Measurements from ENCODE around the gene MEGF8. TPM values are rescaled to one million over a fixed set of nuclear protein-coding genes. Genes with fewer than 3 reads are reported as not detected.

The MEGF8 gene
- total and polyA plus RNA-seq, 10 of the 15 experiments (the other 5 are each of a cell fraction or from before 2014, with no cell fraction given), result 0.43 to 12.8 (median 2.7) TPM

DNA sequence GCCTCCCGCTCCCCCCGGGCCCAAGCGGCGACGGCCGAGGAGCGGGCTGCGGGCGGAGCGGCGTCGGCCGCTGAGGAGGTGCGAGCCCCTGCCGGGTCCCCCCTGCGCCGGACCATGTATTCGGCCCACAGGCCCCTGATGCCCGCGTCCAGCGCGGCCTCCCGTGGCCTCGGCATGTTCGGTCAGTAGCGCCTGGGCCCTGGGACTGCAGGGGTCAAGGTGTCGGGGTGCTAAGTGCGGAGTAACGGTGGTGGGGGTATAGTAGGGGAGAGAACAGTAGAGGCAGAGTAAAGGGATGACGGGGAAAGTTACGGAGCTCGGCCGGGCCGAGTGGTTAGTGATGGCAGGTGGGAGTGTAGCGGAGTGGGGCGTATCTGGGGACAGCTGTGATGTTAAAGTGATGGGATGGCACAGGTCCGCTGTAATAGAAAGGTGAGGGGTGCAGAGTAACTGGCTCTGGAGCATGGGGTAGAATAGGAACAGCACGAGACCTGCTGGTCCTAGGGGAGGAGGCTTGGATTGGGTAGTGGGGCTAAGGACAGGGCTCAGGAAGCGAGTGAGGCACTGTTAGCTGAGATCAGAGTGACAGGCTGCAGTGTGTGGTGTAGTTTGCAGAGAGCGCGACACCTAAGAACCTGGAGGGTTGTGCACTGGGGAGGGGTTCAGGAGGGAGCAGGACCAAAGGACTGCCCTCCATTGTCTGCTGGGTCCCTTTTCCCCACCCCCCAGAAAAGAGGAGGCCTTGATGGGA is 40.7 kb upstream of the MEGF8 start (continued):
- TF ChIP-seq BHLHE40 (IDR thresholded peaks at IDR 0.05; ENCODE audit: borderline replicate concordance in 1 of 2, low read depth in 2 of 2, low read length in 1 of 2), result peak in 1 of 2 experiments; percentile 35; a peak in 1 of 4 replicates
- TF ChIP-seq ZSCAN29 (IDR thresholded peaks at IDR 0.05), result no peak
- no peak for TF ChIP-seq DPF2 (IDR thresholded peaks at IDR 0.05)
- peak; percentile 29; the same call in 1 of the 2 replicates for TF ChIP-seq NR2F1 (conservative IDR thresholded peaks at IDR 0.05)
- TF ChIP-seq BACH1 (IDR thresholded peaks at IDR 0.05; ENCODE audit: borderline replicate concordance), result 0 out of 2 replicates have a peak, but pooled peaks have one; percentile 20
- TF ChIP-seq SREBF2 (IDR thresholded peaks at IDR 0.05; ENCODE audit: low read length), result no peak

DNA sequence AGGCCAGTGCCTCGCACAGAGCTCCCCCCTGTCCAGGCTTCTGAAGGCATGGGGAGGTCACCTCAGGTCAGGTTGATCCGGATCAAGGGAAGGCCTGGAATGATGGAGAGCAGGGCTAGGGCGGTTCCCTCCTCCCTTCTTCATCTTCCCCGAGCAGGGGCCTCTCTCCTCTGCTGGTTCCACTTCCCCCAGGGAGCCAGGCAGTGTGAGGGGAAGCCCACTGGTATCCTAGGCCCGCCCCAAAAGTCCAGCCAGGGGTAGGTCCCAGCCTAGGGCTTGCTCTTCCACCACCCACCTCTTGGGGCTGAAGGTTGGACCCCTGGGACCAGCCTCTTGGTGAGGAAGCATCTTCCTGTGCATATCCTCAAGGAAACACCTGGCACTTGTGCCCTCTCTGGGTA is 39.9 kb upstream of the MEGF8 start:
- DNase-seq (ENCODE audit: low read depth, low spot score) (no peak), ATAC-seq (peak; percentile 25), FAIRE-seq (no peak)
- Histone ChIP-seq H3K4me2 (ENCODE audit: control insufficient read depth, insufficient read depth) (peak overlapping the region; percentile 96), H3K9me3 (replicated peaks; ENCODE audit: control insufficient read depth, insufficient read depth, low read length) (no peaks in the 10 kb centered on the region), H3K4me1 (ENCODE audit: control insufficient read depth, insufficient read depth, low read length) (peaks cover 38% of the 10 kb centered on the region), H3K9ac (ENCODE audit: control insufficient read depth, insufficient read depth, low read length) (peak overlapping the region; percentile 66), H3K79me2 (ENCODE audit: control insufficient read depth, insufficient read depth, low read length) (peaks cover 26% of the 10 kb centered on the region), H3K27me3 (replicated peaks in 1 of 2; ENCODE audit: control insufficient read depth in 2 of 2, insufficient read depth in 2 of 2, low read length in 1 of 2) (no peaks in the 10 kb centered on the region), H3K36me3 (ENCODE audit: control insufficient read depth in 2 of 2, insufficient read depth in 2 of 2, low read length in 1 of 2) (peaks cover 12 to 20% of the 10 kb centered on the region in 2 experiments), H2AFZ (ENCODE audit: control insufficient read depth, low read depth, low read length) (no peak overlapping the region), H4K20me1 (ENCODE audit: control insufficient read depth, insufficient read depth) (no peaks in the 10 kb centered on the region; the same call in 1 of the 2 replicates), H3K4me3 (peak overlapping the region; percentile 96), H3K27ac (ENCODE audit: control insufficient read depth, insufficient read depth) (peak overlapping the region; percentile 71)
- intact Hi-C loops (cut with micrococcal nuclease; ENCODE audit: unreplicated experiment) (no loop called here), in situ Hi-C loops (cut with MboI) (no loop called here)
- CTCF ChIA-PET, result interaction anchor here (0.8 to 1.6 kb wide), 3 partner anchors 11 to 153 kb away, joined by 3 to 7 read pairs (median 4); partner anchors contain the start of gene POU2F2
- no TSS peak for BruUV-seq (replicated peaks)
- RAD21 ChIA-PET (ENCODE audit: unreplicated experiment), result no interaction called here
- WGBS (ENCODE audit: insufficient coverage, insufficient replicate concordance, low lambda C conversion rate, missing lambda C conversion rate), result 0% methylated on average over 5 of the region's 5 CpGs
- SMC1A ChIA-PET (ENCODE audit: uncharacterized antibody, unreplicated experiment), result interaction anchor here (1.0 to 1.4 kb wide), 3 partner anchors 41 to 172 kb away, joined by 3 to 4 read pairs (median 3); partner anchors contain the start of gene POU2F2
- POLR2A ChIA-PET, result interaction anchor here (0.8 to 0.9 kb wide), 2 partner anchors 11 to 19 kb away, joined by 3 to 4 read pairs; no protein-coding TSS in a partner anchor
- TF ChIP-seq YY1 (IDR thresholded peaks at IDR 0.05; ENCODE audit: low read depth, low read length) (no peak), MTA3 (IDR thresholded peaks at IDR 0.05; ENCODE audit: borderline replicate concordance, low read length) (no peak), SMAD1 (IDR thresholded peaks at IDR 0.05; ENCODE audit: low read depth, partially characterized antibody) (no peak), NR2C1 (IDR thresholded peaks at IDR 0.05) (no peak), TCF7 (IDR thresholded peaks at IDR 0.05; ENCODE audit: borderline replicate concordance) (no peak), BHLHE40 (IDR thresholded peaks at IDR 0.05; ENCODE audit: borderline replicate concordance in 1 of 2, low read depth in 2 of 2, low read length in 1 of 2) (no peak), EP300 (IDR thresholded peaks at IDR 0.05; ENCODE audit: borderline replicate concordance in 1 of 2, control insufficient read depth in 1 of 2, low read depth in 2 of 2, low read length in 2 of 2) (no peak), GATAD2B (conservative IDR thresholded peaks at IDR 0.05; ENCODE audit: low read depth) (no peak), JUNB (IDR thresholded peaks at IDR 0.05) (no peak), NFIC (IDR thresholded peaks at IDR 0.05; ENCODE audit: low read depth, low read length) (no peak), SPI1 (IDR thresholded peaks at IDR 0.05; ENCODE audit: borderline replicate concordance, insufficient read depth, low read depth, low read length) (peak; percentile 55; the same call in 1 of the 2 replicates), GABPA (IDR thresholded peaks at IDR 0.05; ENCODE audit: low read depth) (no peak), MTA2 (IDR thresholded peaks at IDR 0.05; ENCODE audit: low read depth) (no peak), CBFB (IDR thresholded peaks at IDR 0.05; ENCODE audit: low read depth) (no peak)
- TF ChIP-seq, protein P1, sequence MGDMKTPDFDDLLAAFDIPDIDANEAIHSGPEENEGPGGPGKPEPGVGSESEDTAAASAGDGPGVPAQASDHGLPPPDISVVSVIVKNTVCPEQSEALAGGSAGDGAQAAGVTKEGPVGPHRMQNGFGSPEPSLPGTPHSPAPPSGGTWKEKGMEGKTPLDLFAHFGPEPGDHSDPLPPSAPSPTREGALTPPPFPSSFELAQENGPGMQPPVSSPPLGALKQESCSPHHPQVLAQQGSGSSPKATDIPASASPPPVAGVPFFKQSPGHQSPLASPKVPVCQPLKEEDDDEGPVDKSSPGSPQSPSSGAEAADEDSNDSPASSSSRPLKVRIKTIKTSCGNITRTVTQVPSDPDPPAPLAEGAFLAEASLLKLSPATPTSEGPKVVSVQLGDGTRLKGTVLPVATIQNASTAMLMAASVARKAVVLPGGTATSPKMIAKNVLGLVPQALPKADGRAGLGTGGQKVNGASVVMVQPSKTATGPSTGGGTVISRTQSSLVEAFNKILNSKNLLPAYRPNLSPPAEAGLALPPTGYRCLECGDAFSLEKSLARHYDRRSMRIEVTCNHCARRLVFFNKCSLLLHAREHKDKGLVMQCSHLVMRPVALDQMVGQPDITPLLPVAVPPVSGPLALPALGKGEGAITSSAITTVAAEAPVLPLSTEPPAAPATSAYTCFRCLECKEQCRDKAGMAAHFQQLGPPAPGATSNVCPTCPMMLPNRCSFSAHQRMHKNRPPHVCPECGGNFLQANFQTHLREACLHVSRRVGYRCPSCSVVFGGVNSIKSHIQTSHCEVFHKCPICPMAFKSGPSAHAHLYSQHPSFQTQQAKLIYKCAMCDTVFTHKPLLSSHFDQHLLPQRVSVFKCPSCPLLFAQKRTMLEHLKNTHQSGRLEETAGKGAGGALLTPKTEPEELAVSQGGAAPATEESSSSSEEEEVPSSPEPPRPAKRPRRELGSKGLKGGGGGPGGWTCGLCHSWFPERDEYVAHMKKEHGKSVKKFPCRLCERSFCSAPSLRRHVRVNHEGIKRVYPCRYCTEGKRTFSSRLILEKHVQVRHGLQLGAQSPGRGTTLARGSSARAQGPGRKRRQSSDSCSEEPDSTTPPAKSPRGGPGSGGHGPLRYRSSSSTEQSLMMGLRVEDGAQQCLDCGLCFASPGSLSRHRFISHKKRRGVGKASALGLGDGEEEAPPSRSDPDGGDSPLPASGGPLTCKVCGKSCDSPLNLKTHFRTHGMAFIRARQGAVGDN (IDR thresholded peaks at IDR 0.05), result no peak

Data from GM12878 (cell line).